Measurements from ENCODE around the gene SCYL1.

DNA sequence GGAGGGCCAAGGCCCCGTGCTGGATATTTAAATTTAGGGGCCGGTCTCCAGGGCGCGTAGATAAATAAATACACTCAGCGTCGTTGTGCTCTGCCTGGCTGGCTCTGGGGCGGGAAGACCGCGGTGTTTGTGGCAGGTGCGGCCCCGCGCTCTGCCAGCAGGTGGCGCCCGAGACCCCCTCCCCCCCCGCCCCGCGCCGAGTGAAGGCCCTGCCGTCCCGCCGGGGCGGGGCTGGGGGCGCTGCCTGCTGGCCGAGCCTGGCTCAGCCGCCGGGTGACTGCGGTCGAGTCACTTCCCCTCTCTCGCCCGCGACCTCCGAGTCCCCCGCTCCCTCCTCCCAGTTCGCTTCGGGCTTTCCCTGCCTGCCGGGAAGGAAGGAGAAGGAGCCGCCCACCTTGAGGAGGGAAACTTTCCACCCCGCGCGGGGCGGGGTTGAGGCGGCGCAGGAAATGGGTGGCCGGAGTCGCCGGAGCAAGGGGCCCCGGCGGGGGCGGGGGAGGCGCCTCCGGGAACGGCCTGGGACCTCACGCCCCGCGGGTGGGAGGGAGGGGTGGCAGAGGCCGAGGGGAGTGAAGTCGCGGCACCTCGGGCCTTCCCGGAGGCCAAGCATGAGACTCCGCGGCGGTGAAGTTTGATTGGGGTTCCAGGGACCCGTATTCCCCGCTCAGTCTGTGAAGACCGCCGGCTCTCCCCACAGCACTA, 49.4 kb downstream of the SCYL1 start:
- TF ChIP-seq CTCF (IDR thresholded peaks at IDR 0.05; ENCODE audit: poor library complexity) (peak; percentile 75), EZH2 (IDR thresholded peaks at IDR 0.05; ENCODE audit: borderline replicate concordance) (no peak)

All from hepatocyte (in vitro differentiated cells).